Mesothelial cell of epicardium (in vitro differentiated cells): ENCODE data around the gene TGFB2. TPM values are rescaled to one million over a fixed set of nuclear protein-coding genes. Genes with fewer than 3 reads are reported as not detected.

ENCODE experiments used
- DNase-seq, 2 experiments: peaks; one replicate each; pipeline ENCODE4 v3.0.0; 2021; ENCODE audit warnings: low spot score in 2 of 2; ENCODE audit not compliant: unreplicated experiment in 2 of 2
- H3K27ac Mint-ChIP-seq: 2 replicates; pipeline ENCODE4 v1.8.0; 2021; ENCODE audit warnings: mixed read lengths
- H3K27me3 Mint-ChIP-seq: 2 replicates; pipeline ENCODE4 v1.8.0; 2021; ENCODE audit warnings: low read depth, mixed read lengths
- H3K36me3 Mint-ChIP-seq: 2 replicates; pipeline ENCODE4 v1.8.0; 2021; ENCODE audit warnings: mixed read lengths
- H3K4me1 Mint-ChIP-seq: 2 replicates; pipeline ENCODE4 v1.8.0; 2021; ENCODE audit warnings: mixed read lengths
- H3K4me3 Mint-ChIP-seq: 2 replicates; pipeline ENCODE4 v1.8.0; 2021; ENCODE audit warnings: mild to moderate bottlenecking, moderate library complexity, mixed read lengths
- H3K9me3 Mint-ChIP-seq: 2 replicates; pipeline ENCODE4 v1.8.0; 2021; ENCODE audit warnings: mixed read lengths
- total RNA-seq: library from RNA; stranded (reverse); gene quantifications from 3 replicates; pipeline ENCODE4 v1.2.1, GENCODE V29; 2021
- TF ChIP-seq, protein P1 (sequence below): fragments of 200-600 bp; sonication (generic); IDR thresholded peaks from one replicate; pipeline ENCODE4 v1.5.0; 2021; ENCODE audit warnings: antibody characterized with exemption; ENCODE audit not compliant: unreplicated experiment

Gene TGFB2
- total RNA-seq, 1 donor from 2014 or later = 50.6 TPM

DNA sequence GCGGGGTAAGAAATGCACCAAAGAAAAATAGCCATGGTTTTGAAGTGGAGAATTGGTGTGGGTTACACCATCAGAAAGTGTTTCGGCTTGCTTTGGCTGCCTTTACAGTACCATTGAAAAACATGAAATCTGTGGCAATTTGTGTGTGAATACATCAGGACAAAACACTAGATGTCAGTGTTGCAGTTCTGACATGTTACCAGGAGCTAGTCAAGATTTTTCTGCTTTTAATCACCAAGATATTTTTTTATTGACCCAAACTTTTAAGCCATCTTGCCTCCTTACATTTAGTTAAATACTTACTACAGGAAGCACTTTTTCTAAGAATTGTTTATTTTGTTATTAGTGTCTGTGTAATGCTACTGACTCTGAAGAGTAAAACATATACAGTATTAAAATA, 45.7 kb upstream of the TGFB2 start:
- TF ChIP-seq, protein P1, sequence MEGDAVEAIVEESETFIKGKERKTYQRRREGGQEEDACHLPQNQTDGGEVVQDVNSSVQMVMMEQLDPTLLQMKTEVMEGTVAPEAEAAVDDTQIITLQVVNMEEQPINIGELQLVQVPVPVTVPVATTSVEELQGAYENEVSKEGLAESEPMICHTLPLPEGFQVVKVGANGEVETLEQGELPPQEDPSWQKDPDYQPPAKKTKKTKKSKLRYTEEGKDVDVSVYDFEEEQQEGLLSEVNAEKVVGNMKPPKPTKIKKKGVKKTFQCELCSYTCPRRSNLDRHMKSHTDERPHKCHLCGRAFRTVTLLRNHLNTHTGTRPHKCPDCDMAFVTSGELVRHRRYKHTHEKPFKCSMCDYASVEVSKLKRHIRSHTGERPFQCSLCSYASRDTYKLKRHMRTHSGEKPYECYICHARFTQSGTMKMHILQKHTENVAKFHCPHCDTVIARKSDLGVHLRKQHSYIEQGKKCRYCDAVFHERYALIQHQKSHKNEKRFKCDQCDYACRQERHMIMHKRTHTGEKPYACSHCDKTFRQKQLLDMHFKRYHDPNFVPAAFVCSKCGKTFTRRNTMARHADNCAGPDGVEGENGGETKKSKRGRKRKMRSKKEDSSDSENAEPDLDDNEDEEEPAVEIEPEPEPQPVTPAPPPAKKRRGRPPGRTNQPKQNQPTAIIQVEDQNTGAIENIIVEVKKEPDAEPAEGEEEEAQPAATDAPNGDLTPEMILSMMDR = no peak
- no peaks in the 10 kb centered on the region for H3K9me3 Mint-ChIP-seq
- peaks cover 9% of the 10 kb centered on the region for H3K4me1 Mint-ChIP-seq
- peak overlapping the region; percentile 39 for H3K27ac Mint-ChIP-seq
- peaks cover 4% of the 10 kb centered on the region for H3K36me3 Mint-ChIP-seq
- H3K27me3 Mint-ChIP-seq = no peaks in the 10 kb centered on the region
- no peak overlapping the region for H3K4me3 Mint-ChIP-seq
- no peak for DNase-seq

DNA sequence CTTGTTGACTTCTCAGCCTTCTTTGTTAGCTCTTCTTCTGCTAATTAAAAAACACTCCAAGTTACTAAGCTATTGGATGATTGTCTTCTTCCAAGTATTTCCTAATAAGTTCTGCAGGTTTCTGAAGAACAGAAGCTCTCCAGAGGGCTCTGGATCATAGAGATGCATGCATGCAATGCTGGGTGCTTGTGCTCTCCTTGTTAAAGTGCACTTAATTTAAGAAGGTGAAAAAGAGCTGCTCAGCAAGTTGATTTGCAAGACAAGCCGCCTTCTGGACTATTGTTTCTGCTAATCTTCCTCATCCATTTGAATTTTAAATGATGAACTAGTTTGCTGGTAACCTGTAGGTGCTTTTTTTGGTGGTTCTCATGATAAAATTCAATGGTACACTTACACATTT, 43.9 kb upstream of the TGFB2 start:
- peaks cover 22% of the 10 kb centered on the region for H3K4me1 Mint-ChIP-seq
- no peak for DNase-seq
- TF ChIP-seq, protein P1 = no peak
- no peaks in the 10 kb centered on the region for H3K9me3 Mint-ChIP-seq
- no peak overlapping the region for H3K4me3 Mint-ChIP-seq
- H3K36me3 Mint-ChIP-seq = no peaks in the 10 kb centered on the region
- H3K27me3 Mint-ChIP-seq = no peaks in the 10 kb centered on the region
- no peak overlapping the region for H3K27ac Mint-ChIP-seq

DNA sequence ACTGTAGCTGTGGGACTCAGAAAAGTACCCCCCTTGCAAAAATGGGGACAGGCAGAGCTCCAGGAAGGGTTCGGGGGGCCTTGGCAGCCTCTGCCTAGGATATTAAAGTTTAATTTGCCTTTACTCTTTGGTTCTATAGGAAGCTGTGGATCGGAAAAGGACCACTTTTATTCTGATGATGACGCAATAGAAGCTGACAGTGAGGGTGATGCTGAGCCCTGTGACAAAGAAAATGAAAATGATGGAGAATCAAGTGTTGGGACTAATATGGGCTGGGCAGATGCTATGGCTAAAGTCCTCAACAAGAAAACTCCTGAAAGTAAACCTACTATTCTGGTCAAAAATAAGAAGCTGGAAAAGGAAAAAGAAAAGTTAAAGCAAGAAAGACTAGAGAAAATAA, 43.0 kb upstream of the TGFB2 start:
- Mint-ChIP-seq H3K4me3 (no peak overlapping the region), H3K27me3 (no peaks in the 10 kb centered on the region), H3K4me1 (peaks cover 22% of the 10 kb centered on the region), H3K27ac (no peak overlapping the region), H3K9me3 (no peaks in the 10 kb centered on the region), H3K36me3 (no peaks in the 10 kb centered on the region)
- TF ChIP-seq, protein P1 = no peak
- no peak for DNase-seq

DNA sequence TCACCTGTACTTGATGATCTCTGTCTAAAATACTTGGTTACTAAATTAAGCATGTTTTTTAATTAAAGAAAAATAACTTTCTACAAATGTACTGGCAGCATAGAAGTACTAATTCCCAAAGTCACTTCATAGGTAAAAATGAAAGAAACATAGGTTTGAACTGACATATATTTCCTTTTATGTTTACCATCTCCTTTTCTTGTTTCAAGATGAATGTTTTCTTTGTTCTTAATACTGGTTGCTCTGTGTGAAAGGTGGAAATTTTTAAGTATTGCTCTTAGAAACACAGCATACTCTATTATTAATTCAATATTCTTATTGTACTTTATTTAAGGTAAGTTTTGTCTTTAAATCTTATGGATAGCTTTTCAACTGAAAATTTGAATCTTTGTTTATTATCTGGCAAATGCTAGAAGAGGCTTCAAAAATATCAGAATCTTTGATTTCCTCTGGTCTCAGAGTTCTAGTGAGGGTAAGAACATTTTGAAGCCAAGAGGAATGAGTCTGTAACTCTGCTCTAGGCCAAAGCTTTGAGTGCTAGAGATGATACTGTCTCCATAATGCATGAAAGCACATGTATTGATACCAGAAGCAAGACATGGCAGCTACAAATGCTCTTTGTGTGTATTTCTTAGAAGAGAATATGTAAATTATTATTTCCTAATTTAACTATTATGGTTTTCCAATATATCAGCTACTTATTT, 41.8 kb upstream of the TGFB2 start:
- Mint-ChIP-seq H3K9me3 (no peaks in the 10 kb centered on the region), H3K4me1 (peaks cover 22% of the 10 kb centered on the region), H3K27me3 (no peaks in the 10 kb centered on the region), H3K27ac (no peak overlapping the region), H3K36me3 (peaks cover 2% of the 10 kb centered on the region), H3K4me3 (no peak overlapping the region)
- no peak for DNase-seq
- TF ChIP-seq, protein P1 = no peak

DNA sequence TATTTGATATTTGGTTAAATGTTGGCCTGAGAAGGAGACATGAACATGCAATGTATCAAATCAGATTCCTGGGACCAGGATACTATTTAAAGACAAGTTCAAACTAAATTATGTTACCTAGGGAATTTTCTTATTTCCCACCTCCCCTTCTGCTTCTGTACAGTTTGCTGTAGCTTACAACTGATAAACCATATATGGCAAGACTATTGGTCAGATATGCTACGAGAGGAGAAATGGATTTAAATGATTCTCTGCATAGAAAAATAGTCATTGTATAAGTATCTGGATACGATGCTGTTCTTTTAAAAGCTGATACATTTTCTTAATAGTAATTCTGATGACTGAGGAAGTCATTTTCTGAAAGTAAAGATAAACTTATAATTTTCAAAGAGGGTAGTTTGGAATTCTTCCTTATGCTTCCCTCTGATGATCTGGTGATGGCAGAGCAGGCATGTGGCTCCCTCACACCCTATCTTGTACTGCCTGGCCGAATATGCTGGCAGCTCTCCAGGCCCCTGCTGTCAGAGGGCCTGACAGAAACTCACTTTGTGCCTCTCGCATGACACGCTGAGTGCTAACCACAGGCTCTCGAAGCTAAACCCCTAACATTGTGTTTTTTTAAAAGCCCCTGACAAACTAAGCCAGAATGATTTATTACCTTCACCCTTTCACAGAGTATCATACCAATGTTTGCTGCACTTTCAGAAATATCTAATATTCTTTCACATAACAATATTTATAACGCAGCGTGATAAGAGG, 40.7 kb upstream of the TGFB2 start:
- TF ChIP-seq, protein P1 = no peak
- Mint-ChIP-seq H3K4me3 (no peak overlapping the region), H3K27ac (peak overlapping the region; percentile 62), H3K9me3 (no peaks in the 10 kb centered on the region), H3K27me3 (no peaks in the 10 kb centered on the region), H3K4me1 (peaks cover 19% of the 10 kb centered on the region), H3K36me3 (peaks cover 7% of the 10 kb centered on the region)
- no peak for DNase-seq
